ENCODE data around the gene CDH22.

DNA sequence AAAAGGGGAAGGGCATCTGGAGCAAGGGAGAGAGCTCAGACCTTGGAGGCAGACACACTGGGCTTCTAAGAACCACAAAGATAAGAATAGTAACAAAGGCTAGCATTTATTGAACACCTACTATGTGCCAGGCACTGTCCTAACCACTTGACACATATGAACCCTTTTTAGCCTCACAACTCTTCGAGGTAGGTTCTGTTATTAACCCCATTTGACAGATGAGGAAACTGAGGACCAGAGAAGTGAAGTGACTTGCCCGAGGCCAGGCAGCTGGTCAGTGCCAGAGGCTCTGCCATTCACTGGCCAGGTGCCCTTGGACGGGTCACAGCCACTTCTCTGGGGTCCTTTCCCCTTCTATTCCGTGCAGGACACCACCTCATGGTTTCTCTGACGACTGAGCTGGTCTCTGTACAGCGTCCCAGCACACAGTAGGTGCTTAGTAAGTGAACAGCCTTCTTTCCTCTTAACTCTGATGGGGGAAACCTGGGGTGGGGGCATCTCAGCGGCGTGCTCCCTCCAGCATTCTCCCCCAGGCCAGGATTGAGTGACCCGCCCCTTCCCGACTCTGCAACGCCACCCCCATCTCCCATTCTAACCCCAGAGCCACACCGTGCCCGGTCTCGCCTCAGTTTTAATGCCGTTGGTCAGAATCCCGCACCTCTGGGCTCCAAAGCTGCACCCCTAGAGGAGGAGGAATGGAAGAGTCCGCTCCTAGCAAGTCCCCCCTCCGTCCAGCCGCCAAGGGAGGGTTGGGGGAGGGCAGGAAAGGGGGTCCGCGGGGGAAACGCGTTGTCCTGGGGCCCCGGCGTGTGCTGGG is 134.4 kb downstream of the CDH22 start:
- TF ChIP-seq, protein P1, sequence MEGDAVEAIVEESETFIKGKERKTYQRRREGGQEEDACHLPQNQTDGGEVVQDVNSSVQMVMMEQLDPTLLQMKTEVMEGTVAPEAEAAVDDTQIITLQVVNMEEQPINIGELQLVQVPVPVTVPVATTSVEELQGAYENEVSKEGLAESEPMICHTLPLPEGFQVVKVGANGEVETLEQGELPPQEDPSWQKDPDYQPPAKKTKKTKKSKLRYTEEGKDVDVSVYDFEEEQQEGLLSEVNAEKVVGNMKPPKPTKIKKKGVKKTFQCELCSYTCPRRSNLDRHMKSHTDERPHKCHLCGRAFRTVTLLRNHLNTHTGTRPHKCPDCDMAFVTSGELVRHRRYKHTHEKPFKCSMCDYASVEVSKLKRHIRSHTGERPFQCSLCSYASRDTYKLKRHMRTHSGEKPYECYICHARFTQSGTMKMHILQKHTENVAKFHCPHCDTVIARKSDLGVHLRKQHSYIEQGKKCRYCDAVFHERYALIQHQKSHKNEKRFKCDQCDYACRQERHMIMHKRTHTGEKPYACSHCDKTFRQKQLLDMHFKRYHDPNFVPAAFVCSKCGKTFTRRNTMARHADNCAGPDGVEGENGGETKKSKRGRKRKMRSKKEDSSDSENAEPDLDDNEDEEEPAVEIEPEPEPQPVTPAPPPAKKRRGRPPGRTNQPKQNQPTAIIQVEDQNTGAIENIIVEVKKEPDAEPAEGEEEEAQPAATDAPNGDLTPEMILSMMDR (conservative IDR thresholded peaks at IDR 0.05), result no peak
- no peak for TF ChIP-seq ZFX (IDR thresholded peaks at IDR 0.05)

Data from C4-2B (cell line).